ENCODE results near the gene GFER.
A peak's percentile ranks its signal among the peaks of the same experiment; 100 is the strongest.

GFER gene

DNA sequence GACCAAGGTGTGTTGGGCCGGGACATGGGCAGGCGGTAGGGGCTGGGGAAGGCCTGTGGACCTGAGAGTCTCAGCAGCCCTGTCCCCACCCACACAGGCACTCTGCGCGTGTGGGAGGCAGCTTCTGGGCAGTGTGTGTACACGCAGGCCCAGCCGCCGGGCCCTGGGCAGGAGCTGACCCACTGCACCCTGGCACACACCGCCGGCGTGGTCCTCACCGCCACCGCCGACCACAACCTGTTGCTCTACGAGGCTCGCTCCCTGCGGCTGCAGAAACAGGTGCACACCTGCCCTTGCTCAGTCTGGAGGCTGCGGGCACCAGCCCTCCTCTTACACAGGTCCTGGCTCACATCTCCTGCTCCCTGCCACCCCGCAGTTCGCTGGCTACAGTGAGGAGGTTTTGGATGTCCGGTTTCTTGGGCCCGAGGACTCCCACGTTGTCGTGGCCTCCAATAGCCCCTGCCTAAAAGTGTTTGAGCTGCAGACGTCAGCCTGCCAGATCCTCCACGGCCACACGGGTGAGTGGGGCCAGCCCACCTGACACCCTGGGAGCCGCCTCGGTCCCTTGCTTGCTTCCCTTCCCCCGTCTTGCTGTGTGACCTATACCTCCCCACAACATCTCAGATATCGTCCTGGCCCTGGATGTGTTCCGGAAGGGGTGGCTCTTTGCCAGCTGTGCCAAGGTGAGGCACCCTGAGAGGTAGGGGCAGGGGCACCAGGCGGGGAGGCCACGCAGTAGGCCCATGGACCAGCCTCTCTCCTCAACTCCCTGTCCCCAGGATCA is 8.4 kb upstream of the GFER start:
- no peak for DNase-seq

DNA sequence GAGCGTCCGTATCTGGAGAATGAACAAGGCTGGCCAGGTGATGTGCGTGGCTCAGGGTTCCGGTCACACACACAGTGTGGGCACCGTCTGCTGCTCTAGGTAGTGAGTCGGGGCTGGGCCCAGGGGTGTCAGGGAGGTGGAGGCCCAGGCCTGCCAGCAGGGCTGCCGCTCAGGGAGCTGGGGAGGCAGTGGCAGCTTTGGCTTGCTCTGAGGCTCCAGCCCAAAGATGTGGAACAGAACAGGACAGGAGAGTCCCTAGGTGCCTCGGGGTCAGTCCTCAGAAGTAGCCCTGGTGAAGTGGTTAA is 7.8 kb upstream of the GFER start:
- DNase-seq = no peak

DNA sequence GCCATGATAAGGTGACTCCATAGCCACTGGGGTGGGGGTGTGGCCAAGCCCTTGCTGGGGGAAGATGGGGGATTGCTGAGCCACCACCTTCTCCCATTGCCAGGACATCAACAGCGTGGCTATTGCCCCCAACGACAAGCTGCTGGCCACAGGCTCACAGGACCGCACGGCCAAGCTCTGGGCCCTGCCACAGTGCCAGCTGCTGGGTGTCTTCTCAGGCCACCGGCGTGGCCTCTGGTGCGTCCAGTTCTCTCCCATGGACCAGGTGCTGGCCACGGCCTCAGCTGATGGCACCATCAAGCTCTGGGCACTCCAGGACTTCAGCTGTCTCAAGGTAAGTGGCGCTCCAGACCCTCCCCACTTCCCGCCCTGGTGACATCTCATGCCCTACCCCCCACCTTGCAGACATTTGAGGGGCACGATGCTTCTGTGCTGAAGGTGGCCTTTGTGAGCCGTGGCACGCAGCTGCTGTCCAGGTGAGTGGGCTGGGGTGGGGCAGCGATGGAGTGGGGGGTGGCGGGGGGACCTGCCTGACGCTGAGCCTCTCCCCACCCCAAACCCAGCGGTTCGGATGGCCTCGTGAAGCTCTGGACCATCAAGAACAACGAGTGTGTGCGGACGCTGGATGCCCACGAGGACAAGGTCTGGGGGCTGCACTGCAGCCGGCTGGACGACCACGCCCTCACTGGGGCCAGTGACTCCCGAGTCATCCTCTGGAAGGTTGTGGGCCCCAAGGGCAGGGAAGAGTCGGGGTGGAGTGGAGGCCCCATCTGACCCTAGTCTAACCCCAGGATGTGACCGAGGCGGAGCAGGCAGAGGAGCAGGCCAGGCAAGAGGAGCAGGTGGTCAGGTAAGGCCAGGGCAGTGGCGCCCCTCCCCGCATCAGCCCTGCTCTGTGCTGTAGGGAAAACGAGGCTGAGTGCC is 6.8 kb upstream of the GFER start:
- DNase-seq = no peak

DNA sequence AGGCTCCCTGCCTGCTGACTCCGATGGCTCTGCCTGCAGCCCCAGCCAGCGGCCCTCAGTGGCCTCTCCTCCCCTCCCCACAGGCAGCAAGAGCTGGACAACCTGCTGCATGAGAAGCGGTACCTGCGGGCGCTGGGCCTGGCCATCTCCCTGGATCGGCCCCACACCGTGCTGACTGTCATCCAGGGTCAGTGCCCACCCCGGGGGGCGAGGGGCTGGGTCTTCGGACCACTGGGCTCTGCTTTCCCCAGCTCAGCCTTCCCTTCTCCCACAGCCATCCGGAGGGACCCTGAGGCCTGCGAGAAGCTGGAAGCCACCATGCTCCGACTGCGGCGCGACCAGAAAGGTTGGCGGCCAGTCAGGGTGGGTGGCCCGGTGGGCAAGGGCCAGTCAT is 6.1 kb upstream of the GFER start:
- no peak for DNase-seq

DNA sequence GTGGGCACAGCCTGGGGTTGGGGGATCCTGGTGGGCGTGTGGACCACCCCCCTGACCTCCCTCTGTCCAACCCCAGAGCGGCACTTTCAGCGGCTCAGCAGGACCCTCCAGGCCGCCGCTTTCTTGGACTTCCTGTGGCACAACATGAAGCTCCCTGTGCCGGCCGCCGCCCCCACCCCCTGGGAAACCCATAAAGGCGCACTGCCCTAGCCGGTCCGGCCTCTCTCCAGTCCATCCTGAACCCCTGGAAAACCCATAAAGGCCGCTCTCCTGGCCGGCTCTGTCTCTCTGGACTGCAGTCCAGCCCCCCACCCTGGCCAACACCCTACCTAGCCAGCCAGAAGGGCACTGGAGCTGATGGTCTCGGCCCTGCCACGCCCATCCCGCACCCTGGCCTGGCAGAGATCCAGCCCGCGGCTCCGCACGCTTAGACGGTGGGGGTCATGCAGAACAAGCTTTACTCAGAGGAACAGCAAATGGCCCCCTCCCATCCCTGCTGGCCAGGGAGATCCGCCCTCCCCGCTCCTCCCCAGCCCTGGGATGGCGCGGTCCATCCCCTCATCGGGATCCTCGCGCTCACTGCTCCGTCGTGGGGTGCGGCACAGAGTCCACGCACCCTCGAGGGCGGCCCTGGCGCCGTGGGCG is 5.4 kb upstream of the GFER start:
- no peak for DNase-seq

DNA sequence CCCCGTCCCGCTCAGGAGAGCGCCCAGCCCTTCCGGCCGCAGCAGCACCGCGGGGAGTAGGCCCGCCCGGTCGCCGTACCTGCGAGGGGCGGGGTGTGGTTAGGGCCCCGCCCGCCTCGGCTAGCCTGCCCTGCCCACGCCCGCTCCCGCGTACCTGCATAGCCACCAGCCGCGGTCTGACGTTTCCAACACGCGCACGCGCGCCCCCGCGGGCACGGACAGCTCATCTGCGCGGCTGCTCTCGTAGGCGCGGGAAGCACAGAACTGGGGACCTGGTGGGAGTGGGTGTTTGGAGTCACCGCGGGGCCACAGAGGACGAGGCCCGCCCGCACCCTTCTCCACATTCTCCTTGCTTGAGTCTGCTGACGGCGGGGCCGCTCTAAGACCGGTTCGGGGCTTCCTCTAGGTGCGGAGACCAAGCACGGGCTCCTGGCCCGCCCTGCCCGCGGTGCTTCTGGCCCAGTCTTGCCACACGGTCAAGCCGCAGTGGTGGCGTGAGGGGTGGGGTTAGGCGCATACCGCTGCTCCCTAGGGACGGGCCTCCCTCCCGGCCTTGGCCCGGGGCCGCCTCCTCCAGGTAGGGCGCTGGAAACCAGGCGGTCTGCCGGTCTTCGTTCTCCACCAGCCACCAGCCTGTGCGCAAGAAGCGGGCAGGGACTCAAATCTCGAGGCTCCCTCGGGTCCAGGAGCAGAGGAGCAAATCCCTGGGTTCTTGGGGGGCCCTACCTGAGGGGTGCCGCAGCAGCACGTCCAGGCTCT is 4.5 kb upstream of the GFER start:
- peak in 2 of 3 donors; percentile 39 to 53 for DNase-seq

DNA sequence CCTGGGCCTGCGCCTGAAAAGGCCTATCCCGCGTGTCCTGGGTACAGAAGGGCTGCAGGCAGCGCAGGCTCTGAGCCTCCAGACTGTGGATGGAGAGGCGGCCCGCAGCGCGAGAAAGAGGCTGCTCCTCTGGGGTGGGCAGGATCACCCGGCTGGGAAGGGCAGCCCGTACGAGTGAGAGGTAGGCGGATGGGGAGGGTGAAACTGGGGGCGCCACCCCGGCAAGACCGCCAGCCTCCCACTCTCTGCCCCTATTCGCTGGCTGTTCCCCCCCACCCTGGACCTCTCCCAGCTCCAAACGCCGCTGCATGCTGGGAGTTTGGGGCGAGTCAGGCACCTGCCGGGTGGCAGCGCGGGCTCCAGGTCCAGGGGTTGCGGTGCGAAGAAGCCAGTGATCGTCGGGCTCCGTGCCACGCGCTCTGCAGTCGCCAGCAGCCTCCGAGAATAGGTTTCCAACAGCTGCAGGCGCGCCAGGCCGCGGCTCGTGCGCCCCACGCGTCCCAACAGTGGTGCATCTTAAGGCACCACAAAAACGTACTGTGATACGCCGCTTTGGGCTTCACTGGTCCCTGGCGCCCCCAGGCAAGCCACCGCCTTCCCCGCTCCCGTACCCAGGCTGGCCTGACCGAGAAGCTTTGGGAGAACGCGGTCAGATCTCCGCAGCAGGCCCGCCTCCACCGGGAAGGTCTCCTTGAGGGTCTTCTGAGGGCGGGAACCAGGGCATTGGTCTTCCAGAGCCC is 3.8 kb upstream of the GFER start:
- no peak for DNase-seq

DNA sequence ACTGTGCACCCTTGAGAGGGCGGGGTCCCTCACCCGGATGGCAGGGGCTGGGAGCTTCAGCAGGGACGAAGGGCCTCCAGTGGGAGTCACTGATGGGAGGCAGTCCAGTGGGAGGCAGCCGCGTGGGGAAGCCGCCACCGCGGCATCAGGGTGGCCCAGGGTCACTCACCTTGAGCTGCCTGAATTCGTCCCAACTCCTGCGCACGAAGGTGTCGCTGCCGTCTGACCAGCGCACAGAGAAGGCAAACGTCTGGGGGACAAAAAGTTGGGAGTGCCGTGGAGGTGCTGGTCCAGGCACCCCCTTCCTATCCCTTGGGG is 3.3 kb upstream of the GFER start:
- no peak for DNase-seq

DNA sequence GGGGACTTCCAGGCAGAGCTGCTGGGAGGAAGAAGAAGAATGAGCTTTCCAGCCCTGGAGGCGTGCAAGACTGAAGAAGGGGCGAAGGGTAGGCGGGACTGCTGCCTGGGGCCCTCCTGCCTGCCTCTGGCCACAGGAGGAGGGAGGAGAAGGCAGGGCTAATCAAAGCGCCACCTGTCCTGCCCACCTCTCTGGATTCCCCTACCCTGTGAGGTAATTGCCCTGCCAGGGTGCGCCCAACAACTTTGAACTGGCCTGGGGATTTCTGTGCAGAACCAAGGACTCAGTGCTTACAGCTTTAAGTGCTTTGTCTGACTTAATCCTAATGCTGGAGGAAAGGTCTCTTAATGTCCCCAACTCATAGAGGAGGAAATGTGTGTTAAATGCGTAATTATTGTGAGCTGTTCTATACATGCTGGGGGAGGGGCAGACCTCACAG is 2.6 kb upstream of the GFER start, which contains the start of gene NOXO1:
Gene NOXO1 (minus strand): TSS at position 72 of the 439 bp plus-strand sequence. CDS start 290 bp downstream, outside the sequence.
- DNase-seq = peak in 1 of 3 donors; percentile 30

DNA sequence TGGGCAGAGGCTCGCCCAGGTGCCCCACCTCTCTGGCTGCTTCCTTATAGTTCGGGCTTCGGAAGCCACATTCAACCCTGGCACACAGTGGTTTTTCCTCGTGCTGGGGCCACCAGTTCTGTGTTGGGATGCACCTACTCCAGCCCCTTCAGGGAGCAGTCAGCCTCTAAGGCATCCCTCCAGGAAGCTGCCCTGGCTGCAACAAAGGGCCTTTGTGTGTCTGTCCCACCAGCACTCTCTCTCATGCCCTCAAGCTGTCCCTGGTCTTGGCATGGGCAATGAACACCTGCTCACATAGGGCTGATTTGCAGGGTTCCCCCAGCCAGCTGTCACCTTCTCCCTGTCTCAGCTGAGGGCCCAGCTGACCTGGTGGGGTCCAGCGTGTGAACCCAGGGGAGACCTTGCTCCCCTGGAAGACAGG is 2.0 kb upstream of the GFER start:
- no peak for DNase-seq

DNA sequence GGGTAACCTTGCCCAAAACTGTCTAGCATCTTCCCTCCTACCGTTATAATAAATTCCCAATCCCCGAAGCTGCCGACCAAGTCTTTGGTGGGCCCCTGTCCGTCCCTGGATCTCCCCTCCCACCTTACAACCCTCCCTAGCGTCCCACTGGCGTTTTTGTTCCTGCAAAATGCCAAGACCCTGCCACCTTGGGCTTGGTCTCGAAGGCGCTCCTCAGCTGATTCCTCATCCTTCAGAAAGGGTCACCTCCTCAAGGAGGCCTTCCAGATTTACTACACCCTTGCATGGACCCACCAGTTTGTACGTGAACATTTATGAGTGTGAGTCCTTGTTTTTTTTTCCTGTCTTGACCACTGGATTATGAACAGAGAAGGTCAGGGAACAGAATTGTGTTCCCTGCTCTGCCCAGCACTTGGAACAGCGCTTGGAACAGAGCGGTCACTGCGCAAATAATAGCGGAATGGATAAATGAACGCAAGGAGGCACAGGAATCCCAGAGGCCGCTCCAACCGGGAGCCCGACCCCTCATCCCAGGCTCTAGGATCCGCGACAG is 926 bp upstream of the GFER start:
- no peak for DNase-seq

DNA sequence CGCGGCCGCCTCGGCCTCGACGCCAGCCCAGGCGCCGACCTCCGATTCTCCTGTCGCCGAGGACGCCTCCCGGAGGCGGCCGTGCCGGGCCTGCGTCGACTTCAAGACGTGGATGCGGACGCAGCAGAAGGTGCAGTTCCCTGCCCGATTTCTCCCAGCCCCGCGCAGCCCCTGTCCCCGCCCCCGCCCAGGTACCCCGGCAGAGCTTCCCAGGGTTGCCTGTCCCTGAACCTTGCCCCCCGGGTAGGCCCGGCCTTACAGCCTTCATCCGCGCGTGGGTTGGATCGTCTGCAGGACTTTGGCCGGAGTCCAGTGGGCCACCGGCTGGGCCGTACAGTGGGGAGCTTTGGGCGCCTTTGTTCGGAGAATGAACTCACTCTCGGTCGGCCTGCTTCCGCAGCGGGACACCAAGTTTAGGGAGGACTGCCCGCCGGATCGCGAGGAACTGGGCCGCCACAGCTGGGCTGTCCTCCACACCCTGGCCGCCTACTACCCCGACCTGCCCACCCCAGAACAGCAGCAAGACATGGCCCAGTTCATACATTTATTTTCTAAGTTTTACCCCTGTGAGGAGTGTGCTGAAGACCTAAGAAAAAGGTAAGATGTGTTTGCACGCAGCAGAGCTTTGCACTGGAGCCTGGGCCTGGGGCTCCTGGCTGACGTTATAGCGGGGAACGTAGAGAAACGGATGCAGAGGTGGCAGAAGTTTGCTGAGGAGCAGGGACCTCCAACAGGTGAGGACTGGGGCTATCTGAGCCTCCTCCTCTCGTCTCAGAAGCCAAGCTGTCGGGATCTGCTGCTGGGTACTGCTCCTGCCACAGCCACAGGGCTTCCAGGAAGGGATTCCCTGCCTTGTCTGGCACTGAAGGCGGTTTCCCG is 593 bp downstream of the GFER start:
- DNase-seq = peak in 1 of 3 donors; percentile 30

DNA sequence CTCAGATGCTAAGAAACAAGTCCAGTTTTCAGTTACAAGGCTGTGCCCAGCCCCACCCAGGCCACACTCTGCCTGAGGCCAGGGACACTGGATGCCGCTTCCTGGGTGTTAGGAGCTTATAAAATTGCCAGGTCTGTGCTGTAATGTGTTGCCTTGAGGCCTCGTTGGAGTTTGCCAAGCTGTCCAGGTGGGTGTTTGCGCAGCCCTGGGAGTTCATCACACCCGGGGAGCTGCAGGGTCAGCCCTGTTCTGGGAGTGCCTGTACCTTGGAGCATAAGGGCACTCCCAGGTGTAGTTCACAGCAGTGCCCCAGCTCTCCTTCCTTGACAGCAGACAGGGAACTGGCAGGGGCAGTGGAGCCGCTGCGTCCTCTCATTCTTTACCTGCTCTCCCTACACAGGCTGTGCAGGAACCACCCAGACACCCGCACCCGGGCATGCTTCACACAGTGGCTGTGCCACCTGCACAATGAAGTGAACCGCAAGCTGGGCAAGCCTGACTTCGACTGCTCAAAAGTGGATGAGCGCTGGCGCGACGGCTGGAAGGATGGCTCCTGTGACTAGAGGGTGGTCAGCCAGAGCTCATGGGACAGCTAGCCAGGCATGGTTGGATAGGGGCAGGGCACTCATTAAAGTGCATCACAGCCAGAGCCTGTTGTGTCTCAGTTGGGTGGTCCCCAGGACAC is 1.6 kb downstream of the GFER start:
- no peak for DNase-seq

DNA sequence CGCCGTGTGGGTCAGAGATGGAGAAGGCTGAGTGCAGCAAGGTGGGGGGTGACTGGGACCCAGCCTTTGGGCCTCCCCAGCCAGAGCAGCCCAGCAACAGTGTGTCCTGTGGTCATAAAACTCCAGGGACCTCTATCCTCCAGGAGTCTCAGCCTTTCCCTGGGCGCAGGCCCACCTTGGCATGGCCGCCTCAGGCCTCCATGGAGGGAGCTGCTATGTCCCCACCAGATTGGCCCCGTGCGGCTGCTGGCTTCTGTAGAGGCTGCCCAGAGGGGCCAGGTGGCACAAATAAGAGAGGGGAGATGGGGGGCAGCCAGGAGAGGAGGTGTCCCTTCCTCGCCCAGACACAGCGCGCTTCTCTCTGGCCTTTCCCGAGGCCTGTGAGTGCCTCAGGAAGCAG is 3.2 kb downstream of the GFER start:
- DNase-seq = no peak

DNA sequence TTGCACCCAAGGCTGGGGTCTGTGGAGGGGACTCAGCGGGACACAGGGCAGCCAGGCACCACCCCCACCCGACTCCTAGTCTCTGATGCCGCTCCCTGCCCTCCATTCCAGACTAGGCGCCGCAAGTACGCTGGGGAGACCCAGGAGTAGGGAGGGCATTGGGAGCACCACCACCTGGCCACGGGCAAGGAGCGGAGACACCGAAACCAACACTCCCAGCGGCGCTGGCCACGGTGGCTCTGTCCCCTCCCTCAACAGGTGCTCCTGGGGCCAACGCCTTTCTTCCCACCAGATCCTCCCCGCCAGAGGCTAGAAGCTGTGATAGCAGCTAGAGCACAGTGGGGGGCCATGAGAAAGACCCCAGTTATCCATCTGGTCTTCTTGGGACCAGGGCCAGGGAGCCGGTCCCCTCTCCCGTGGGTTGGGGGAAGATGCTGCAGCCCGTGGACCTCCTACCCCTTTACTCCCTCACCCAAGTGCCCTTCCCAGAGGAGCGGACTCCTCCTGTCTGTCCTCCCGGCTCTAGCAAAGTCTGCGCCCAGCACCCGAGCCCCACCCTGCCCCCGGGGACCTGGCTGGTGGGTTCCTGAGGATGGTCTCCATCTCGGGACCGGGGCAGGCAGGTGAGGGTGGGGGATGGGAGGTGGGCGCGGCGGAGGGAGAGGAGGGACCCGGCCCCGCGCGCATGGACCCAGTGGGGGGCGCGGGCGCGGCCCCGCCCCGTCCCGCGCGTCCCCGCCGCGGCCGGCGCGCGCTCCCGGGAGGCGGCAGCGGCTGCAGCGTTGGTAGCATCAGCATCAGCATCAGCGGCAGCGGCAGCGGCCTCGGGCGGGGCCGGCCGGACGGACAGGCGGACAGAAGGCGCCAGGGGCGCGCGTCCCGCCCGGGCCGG is 5.5 kb downstream of the GFER start, which contains the start of gene SYNGR3:
Gene SYNGR3 (plus strand): TSS at position 762 of the 892 bp plus-strand sequence. CDS start 133 bp downstream, outside the sequence.
- peak in 2 of 3 donors; percentile 28 to 54 for DNase-seq

DNA sequence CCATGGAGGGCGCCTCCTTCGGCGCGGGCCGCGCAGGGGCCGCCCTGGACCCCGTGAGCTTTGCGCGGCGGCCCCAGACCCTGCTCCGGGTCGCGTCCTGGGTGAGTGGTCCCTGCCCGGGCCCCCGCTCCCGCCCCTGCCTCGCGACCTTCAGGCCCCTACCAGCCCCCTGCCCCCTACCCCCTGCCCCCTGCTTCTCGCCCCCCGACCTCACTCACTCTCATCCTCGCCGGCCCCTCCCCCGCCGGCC is 6.0 kb downstream of the GFER start:
- DNase-seq = no peak

DNA sequence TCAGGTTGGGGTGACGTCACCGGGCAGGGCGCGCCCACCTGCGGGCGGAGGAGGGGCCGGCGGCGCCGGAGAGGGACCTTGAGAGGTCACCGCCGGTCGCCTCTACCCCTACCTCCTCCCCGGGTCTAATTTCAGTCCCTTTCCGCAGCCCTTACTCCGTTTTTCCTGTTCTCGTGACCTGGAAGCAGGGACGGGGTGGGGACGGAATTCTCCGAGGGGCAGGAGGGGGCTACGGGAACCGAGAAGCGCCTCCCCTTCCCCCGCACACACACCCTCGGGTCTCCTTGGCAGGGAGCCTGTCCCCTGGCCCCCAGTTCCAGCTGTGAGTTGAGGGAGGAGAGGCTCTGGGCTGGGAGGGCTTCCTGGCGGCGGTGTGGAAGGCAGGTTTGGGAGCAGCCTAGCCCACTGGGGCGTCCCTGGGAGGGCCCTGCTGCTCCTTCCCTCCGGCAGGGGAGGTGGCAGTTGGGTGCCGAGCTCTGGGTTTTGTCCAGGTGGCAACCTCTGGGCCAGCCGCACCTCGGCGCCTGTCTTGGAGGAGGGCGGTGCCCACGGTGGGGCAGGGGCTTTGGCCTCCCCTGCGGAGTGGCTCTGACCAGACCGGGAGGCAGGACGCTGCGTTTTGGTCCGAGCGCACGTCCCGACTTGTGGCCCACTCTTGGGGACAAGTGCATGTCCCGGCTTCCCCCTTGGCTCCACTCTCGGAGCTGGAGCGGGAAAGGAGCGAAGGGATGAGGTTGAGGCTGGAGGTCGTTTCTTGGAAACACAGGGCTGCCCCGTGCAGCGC is 6.5 kb downstream of the GFER start:
- no peak for DNase-seq

DNA sequence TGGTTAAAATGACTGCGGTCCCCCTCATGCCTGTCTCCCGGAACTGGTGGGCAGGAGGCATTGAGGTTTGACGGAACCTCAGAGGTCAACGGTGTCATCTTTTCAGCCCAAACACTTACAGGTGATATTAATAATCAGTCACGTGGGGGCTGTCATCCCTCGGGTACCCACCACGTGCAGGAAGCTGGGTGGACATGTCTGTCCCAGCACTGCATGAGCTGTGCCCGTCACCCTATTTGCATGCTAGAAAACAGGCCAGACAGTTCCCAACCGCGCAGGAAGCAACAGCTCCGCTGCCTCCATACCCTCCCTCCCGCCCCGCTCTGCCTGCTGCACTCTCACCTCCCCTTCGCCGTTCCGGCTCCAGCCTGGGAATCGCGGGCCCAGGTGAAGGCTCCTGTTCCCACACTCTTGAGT is 7.2 kb downstream of the GFER start:
- DNase-seq = peak; percentile 44 to 59 (median 55)

Data from suppressor macrophage treated with lipopolysaccharide for 1 hour (primary cell).